Frontal cortex (tissue), 4 donors: ENCODE results near the gene VSIG10L. TPM values are rescaled to one million over a fixed set of nuclear protein-coding genes. Genes with fewer than 3 reads are reported as not detected.

Experiments
- DNase-seq, 2 donors: peaks; one replicate each; pipeline ENCODE4 v3.0.0; 2012; ENCODE audit warnings: low spot score in 2 of 2
- FAIRE-seq: peaks from 2 replicates; lab custom pipeline; 2012; peaks lifted over from hg19 to GRCh38; lab: Jason Lieb, UNC
- total RNA-seq: library from RNA; depleted of rRNA; stranded (reverse); fragments of >200 nt; gene quantifications from one replicate; pipeline ENCODE4 v1.2.3, GENCODE V29; 2014
- donor health status: control.
- donor health status: control.
- donor health status: control.

Gene VSIG10L
- total RNA-seq, 1 donor from 2014 or later: 0.41 TPM

DNA sequence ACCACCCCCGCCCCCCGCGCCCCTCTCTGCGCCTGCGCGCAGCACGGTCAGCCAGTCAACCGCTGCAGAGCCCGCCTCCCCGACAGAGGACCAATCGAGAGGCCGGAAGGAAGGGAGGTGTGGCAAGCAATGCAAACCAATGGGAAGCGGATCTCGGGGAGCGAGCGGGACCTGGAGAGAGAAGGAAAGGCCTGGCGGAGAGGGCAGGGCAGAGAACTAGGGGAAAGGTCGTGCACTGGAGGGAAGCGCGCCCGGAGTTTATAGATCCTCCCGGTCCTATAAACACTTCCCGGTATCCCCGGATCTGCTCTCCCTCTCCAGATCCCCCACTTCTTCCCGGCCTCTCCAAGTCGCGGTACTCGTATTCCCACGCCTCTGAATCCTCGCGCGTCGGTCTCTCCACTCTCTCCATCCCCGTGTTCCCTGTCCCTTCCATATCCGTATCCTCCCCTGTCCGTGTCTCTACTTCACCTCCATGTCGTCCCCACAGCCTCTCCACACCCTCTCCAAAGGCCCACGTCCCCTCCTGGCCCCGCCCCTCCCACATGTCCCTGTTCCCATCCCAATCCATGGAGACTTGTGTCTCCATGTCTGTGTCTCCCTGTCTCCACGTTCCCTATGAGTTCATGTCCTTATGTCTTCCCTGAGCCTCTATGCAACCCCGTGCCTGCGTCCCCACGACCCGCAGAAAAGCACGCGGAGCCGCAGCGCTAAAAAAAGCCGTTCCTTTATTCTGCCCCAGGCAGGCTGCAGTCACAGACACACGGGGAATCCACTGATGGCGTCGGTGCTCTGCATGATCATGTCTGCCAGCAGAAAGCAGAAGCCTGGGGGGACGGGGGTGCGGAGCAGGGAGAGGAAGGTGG lies 24.7 kb upstream of the VSIG10L start:
- FAIRE-seq: no peak
- peak; percentile 92 to 96 for DNase-seq

DNA sequence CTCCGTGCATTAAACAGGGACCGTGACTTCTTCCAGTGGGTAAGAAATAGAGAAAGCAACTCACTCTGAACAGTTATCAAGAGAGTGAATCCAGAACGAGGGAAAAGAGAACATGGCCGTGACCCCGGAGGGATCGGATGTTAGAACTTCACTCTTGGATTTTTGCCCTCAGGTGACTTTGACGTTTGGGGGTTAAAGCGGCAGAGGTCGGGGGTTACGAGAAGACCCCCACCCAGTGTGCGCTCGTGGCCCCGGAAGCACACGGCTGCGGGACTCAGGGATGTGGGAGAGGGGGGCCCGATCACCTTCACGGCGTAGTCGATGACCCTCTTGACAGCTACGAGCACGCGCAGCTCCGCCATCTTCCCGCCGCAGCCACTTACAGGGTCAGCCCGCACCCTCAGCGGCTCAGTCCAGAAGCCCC lies 24.0 kb upstream of the VSIG10L start, which contains the start of gene ETFB:
Gene ETFB (minus strand): TSS at position 424 of the 424 bp plus-strand sequence. CDS start 62 bp downstream, at position 362.
- FAIRE-seq: no peak

DNA sequence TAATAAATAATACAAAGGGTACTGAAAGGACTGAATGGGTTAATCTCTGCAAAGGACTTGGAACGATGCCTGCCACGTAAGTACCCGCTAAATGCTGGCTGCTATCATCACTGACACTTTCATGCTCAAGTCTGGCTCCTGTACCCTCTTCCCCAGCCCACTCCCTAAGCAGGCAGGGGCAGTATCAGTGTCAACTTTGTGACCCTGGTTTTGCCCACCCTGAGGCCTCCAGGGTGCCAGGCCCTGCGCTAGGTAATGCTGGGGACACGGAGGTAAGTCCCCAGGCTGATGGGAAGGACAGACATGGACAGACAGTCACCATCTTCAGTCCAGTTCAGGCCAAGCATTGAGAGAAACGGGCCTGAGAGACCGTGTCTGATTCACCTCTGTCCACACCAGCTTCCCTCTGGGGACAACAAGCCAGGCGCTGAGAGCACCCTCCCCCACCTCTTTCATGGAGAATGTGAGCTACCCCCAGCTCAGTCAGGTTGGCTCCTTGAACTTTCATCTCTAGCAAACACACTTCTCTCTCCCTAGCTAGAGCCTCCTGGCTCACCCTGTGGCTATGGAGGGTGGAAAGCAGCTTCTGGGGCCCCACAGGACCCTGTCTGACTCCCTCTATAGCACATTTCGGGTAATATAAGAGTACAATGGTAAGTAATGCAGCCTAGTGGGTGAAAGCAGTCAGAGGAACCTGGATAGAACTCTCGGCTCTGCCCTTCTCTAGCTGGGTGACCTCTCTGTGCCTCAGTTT lies 23.4 kb upstream of the VSIG10L start:
- FAIRE-seq: no peak
- DNase-seq: no peak

More for the DNA sequence above, 24.0 kb upstream of the VSIG10L start, which contains the start of gene ETFB:
- DNase-seq: no peak

DNA sequence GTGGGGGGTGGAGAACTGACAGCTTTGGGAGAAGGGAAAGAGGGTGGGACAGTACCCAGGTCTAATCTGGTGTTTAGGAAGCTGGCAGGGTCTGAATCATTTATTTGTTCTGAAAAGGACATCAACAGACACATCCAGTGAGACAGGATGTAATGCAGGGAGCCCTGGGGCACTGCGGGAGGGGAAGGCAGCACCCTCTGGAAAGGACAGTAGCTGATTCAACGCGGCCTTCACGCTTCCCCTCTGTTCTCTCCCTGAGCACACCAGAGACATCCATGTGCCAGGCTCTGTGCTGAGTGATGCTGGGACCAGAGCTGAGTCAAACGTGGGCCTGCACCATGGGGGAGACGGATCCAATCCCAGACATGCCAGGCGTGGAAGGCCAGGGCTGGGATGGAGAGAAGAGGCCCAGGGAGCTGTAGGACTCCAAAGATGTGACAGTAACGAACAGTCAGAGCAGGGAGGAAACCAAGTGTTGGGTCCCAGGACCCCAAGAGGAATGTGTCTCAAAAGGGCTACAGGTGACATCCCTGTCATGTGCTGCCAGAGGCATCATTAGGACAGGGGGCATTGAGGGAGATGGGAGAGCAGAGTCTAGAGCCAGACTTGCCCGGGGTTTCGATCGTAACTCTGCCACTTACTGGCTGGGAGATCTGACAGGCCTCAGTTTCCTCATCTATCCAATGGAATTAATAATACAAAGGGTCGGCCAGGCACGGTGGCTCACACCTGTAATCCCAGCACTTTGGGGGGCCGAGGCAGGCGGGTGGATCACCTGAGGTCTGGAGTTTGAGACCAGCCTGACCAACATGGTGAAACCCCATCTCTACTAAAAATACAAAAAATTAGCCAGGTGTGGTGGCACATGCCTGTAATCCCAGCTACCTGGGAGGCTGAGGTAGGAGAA lies 22.5 kb upstream of the VSIG10L start:
- FAIRE-seq: no peak

DNA sequence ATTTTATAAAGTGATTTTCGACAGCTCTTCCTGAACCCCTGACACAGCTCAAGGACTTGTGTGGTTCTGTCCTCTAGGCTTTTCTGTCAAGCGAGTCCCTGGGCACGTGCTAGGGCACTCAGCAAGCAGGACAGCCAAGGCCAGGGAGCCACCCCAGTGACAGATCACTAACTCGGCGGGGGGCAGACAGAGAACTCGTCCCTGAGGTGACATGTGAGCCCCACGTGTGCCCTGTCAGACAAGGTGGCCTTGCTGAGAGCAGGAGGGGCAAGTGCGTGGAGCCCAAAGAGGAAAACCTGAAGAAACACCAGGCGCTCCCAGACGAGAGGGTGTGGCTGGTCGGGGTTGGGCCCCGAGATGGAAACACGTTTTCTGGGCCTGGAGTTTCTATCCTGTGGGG lies 19.3 kb upstream of the VSIG10L start:
- FAIRE-seq: no peak
- DNase-seq: no peak

More for the DNA sequence above, 22.5 kb upstream of the VSIG10L start:
- peak in 1 of 2 donors; percentile 49 for DNase-seq

DNA sequence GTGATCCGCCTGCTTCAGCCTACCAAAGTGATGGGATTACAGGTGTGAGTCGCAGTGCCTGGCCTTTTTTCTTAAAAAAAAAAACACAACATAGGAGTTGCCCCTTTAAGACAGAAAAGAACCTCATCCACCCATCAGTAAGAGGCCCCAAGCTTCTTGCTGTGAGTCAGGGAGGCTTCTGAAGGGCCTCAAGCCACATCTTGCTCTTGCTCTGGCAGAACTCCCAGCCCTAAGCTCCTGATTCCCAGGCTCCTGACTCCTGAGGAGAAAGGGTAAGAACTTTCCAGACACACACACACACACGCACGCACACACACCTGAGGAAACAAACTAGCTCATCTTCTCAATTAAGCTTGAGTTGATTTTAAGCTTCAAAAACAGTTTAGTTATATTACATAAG lies 17.4 kb upstream of the VSIG10L start:
- DNase-seq (no peak), FAIRE-seq (no peak)

DNA sequence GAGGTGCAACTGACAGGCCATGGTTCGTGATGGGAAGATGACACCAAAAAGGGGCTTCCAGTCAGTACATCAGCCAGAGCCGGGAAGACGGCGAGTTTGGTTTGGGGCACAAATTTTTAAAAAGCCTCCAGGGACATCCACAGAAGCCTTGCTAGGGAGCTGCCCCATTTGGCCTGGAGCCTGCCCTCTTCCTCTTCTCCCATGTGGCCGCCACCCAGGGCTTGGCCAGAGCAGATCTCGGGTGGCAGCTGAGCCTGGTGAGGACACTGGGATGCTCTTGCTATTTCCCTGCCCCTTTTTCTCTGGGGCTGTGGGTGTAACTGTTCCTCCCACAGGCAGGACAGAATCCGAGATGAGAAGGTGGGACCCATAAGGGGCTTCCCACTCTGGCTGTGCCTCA lies 16.0 kb upstream of the VSIG10L start:
- FAIRE-seq (no peak), DNase-seq (no peak)

DNA sequence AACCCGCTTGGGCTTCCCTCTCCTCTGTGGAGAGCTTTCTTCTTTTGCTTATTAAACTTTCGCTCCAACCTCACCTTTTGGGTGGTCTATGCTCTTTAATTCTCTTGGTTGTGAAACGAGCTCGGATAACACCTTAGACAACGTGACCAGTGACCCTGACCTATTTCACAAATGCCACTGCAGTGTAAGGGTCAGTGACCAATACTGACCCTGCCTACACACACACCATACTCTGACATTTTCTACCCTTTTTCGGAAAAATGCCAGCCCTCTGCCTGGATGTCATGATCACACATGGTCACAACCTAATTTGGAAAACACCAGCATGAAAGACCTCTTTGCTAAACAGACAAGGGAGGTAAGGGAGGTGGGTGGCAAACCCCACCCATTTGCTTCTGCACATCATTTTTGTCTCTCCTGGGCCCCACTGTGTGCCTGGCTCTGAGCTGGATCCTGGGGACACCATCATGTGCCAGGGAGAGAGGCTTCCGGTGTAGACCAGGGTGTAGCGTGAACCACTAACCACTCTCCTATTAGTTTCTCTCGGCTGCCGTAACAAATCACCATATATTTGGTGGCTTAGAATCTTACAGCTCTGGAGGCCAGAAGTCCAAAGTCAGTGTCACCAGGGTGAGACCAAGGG lies 14.3 kb upstream of the VSIG10L start:
- FAIRE-seq: no peak
- DNase-seq: no peak

DNA sequence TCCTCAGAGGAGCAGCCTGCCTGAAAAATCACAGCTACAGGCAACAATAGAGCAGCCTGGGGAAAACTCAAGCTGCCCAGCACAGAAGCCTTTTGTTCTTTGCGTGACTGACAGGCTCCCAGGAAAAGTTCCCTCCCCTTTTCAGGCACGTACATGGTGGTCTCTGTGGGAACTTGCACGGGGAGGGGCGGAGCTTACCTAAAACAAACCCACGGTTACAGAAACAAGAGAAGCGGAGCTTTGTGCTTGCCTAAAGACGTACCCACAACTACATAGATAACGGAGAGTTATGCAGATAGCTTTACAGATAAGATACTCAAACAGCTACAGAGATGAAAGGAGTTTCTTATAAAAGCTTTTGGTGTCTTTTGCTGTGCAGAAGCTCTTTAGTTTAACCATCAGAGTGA lies 12.8 kb upstream of the VSIG10L start:
- DNase-seq (no peak), FAIRE-seq (no peak)

DNA sequence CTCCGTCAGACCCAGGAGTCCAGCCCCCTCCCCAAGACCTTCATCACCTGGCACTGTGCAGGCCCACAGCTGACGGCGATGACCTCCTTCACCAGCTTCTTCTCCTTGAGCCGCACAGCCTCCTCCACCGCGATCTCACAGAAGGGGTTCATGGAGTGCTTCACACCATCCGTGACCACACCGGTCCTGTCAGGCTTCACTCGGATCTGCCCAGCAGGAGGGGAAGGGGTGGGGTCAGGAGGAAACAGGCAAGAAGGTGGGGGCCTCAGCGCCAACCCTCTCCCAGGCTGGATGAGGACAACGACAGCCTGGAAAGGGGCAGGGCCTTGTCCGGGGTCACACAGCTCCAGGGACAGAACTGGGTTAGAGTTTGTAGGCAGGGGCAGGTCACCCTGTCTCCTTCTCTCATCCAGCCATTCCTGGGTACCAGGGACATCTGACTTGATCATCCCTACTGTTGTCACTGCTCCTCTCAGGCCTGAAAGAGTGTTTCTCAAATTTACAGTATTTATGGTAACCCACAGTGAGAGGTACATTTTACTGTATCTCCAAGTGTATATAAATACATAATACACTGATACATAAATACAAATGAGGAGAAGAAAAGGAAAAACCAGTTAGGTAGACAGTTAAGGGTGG lies 12.3 kb upstream of the VSIG10L start:
- FAIRE-seq (no peak), DNase-seq (no peak)

DNA sequence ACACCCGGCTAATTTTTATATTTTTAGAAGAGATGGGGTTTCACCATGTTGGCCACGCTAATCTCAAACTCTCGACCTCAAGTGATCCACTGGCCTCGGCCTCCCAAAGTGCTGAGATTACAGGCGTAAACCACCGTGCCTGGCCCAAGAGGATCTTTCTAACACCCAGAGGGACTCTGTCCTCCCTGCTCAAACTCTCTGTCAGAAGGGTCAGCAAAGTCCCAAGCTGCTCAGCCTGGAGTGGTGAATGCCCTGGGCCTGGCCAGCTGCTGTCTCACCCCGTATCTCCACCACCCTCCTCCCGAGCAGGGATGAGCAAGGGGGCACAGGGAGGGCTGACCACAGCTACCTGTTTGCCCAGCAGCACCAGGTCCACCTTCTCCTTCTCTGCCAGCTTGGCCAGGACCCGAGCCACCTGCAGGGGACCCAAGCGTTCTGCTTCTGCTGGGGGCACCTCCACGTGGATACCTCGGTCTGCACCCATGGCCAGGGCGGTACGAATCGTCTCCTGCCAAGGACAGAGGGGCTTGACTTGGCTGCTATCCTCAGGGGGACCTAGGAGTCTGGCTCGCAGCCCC lies 10.9 kb upstream of the VSIG10L start:
- FAIRE-seq (no peak), DNase-seq (no peak)

DNA sequence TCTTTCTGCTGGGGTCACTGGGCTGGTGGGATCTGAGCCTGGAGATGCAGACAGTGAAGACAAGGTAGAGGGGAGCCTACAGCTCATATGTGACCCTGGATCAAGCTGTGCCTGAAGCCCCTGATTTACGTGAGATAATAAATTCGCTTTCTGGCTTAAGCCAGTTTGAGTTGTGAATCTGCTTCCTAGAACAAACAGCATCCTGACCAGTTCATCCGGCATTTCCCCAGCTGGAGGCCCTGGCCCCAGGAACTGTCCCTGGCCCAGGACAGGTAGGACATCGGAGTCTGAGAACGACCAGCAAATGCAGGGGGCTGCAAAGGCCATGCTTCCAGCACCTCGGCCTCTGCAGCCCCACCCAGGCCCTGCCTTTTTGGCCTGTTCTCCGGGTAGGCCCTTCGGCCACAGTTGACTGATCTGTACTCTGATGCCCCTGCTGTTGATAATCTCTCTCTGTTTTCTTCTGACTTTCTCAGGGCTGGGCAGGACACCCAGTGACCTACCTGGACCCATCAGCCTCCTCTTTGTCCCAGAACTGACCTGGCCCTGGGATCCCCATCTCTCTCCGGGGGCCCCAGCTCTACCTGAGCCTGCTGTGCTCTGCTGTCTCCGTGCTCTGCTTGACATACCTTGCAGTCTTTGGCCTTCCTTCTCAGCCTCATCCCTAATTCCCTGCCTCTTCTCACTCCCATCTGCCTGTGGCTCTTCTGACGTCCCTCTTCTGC lies 9.5 kb upstream of the VSIG10L start:
- DNase-seq: no peak
- FAIRE-seq: no peak

DNA sequence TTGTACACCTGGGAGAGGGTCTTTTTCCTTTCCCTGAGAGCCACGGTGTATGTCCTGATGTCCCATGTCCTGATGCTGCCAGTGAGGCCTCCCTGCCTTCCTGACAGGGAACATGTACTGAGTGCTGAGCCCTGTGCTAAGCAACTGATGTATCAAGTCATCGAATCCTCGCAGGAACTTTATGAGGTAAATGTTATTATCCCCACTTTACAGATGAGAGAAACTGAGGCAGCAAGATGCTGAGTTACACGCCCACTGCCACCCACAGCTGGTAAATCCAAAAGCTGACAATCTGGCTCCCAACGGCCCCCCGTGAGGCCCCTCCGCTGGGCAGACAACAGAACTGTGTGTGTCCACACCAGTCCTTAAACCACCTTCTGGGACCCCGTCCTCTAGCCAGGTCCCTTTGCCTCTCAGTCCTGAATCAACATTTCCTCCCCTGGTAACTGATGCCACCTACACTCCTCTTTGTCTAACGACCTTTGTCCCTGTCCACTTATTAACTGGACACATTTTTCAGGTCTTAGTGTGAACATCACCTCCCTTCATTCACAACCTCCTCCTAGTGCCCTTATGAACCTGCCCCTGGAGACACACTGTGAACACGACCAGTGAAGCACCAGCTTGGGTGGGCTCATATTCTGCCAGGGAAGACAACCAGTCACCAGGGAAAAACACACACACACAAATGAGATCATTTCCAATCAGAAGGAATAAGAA lies 5.4 kb upstream of the VSIG10L start:
- FAIRE-seq: no peak
- no peak for DNase-seq

DNA sequence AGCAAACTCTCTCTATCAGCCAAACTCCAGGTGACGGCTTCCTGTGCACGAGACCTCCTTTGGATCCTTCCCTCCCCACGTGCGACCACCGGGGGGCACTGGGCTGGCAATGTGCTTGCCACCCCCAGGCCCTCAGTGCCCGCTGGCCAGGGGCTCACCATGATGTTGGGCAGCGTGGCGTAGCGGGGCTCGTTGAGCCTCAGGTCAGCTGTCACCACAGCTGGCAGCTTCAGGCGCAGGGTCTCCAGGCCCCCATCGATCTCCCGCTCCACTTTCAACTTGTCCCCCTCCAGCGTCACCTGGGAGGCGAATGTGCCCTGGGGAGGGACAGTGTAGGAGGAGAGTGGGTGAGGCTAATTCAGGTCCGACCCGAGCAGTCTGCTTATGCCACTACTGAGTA lies 4.8 kb upstream of the VSIG10L start:
- no peak for DNase-seq
- no peak for FAIRE-seq

DNA sequence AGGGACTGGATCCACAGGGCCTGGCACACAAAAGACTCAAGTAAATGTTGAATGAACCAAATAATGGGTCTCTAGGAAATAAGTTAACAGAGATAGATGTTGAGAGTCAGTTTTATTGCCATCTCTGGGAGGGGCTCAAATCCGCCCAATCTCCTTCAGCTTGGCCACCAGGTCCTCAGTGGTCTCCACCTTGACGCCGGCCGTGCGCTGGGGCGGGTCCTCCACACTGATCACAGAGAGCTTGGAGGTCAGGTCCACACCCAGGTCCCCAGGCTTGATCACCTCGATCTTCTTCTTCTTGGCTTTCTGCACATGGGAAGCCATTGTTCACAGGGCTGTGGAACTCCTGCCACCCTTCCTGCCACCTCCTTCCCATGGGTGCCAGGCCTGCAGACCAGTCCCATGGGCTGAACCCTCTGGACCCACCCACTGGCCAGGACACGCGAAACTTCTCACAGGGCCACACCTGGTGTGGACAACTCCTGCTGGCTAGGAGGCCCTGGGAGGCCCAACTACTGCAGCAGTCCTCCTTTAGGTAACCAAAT lies 3.2 kb upstream of the VSIG10L start:
- no peak for FAIRE-seq
- no peak for DNase-seq

DNA sequence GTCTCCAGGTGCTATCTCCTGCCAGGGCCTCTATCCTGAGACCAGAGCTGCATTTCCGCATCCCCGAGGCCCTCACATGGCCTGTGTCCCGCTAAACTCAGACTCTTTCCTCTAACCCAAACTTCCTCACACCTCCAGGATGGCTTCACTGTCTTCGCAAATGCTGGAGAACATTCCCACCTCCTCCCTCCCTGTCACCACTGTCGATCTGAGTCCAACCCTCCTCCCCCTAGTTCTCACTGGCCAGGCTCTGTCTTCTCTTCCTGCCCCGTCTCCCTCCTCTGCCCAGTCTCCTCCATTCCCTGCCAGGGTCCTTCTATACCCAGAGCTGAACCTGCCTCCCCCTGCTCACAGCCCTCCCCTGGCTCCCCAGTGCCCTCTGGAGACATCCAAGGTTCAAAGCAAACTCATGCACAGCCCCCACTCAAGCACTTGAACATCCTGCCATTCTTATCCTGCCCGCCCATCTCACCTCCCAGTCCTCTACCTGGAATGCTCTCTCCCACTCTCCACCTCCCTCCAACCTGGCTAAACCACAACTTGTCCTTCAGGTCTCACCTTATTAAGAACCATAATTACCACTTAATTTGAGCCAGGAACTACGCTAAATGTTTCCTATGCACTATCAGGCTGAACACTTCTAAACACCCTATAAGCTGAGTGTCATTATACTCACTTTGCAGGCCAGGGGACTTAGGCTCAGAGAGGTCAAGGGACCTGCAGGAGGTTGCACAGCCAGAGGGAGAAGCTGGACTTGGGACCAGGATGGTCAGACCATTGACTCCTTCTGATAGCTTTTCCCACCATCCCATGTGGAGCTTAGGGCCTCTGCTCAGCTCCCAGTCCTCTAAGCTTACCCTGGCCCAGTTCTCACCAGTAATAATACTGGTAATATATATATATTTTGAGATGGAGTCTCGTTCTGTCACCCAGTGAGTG lies 961 bp upstream of the VSIG10L start:
- no peak for DNase-seq
- no peak for FAIRE-seq
